ENCODE measurements around the gene ABHD5. TPM values are rescaled to one million over a fixed set of nuclear protein-coding genes. Genes with fewer than 3 reads are reported as not detected.

ABHD5 gene
- polyA plus RNA-seq, 1 of the 3 experiments (the other 2 are of a cell fraction), result 10.4 TPM

- TF ChIP-seq NFIC (IDR thresholded peaks at IDR 0.05; ENCODE audit: borderline replicate concordance) (no peak; the same call in 1 of the 2 replicates), YY1 (IDR thresholded peaks at IDR 0.05; ENCODE audit: low read depth) (no peak), EP300 (IDR thresholded peaks at IDR 0.05; ENCODE audit: borderline replicate concordance in 1 of 2, low read depth in 1 of 2, low read length in 1 of 2) (peak in 1 of 2 experiments; percentile 92; a peak in 2 of 4 replicates), TEAD4 (IDR thresholded peaks at IDR 0.05; ENCODE audit: borderline replicate concordance, insufficient read depth) (no peak), ZBTB33 (IDR thresholded peaks at IDR 0.05; ENCODE audit: borderline replicate concordance, low read depth) (no peak), MXI1 (IDR thresholded peaks at IDR 0.05; ENCODE audit: low read depth, low read length) (peak; percentile 34; the same call in 1 of the 2 replicates), GABPA (IDR thresholded peaks at IDR 0.05; ENCODE audit: low read depth) (no peak)
Observed at GRCh38 chr3:43760938-43761337, 70.2 kb downstream of the ABHD5 start (continued).

- no peaks in the 10 kb centered on the region for H4K20me1 ChIP-seq (ENCODE audit: insufficient read depth)
- no peaks in the 10 kb centered on the region for H3K79me2 ChIP-seq (ENCODE audit: insufficient read depth)
- no peaks in the 10 kb centered on the region for H3K27me3 ChIP-seq (ENCODE audit: insufficient read depth)
- no peak overlapping the region for H3K4me2 ChIP-seq
- no peaks in the 10 kb centered on the region for H3K9me2 ChIP-seq
- CTCF ChIA-PET, result interaction anchor here (0.6 to 1.4 kb wide), 2 partner anchors 70 to 93 kb away, joined by 3 read pairs; no protein-coding TSS in a partner anchor
- POLR2A ChIA-PET, result no interaction called here
- no peaks in the 10 kb centered on the region for H3K36me3 ChIP-seq (replicated peaks in 1 of 2; ENCODE audit: control insufficient read depth in 1 of 2, insufficient read depth in 2 of 2, low read length in 1 of 2)
- no peak for DNase-seq
- H3K9ac ChIP-seq, result no peak overlapping the region
- H3K4me3 ChIP-seq (ENCODE audit: low read depth in 2 of 2, low read length in 1 of 2), result no peak overlapping the region
- peaks cover 25 to 51% of the 10 kb centered on the region in 2 experiments for H3K4me1 ChIP-seq (ENCODE audit: control insufficient read depth in 1 of 2, insufficient read depth in 2 of 2, low read depth in 1 of 2, low read length in 1 of 2)
- peak overlapping the region in 1 of 2 experiments; percentile 92; a peak in 1 of 4 replicates for H3K27ac ChIP-seq (ENCODE audit: low read depth in 2 of 2, low read length in 1 of 2)
- no peaks in the 10 kb centered on the region for H3K9me3 ChIP-seq
- WGBS (ENCODE audit: low lambda C conversion rate), result 89% methylated on average over 6 of the region's 6 CpGs
- H2AFZ ChIP-seq (ENCODE audit: low read depth), result no peak overlapping the region
- peaks cover 27% of the 10 kb centered on the region for H3F3A ChIP-seq (replicated peaks; ENCODE audit: insufficient read depth)
- no peak for TF ChIP-seq JUND (IDR thresholded peaks at IDR 0.05)
- no peak for TF ChIP-seq MAX (IDR thresholded peaks at IDR 0.05; ENCODE audit: low read depth)
- TF ChIP-seq GATA2 (CRISPR knock-in tag; IDR thresholded peaks at IDR 0.05), result no peak
- no peak for TF ChIP-seq PBX3 (IDR thresholded peaks at IDR 0.05)
- no peak for TF ChIP-seq CTCF (IDR thresholded peaks at IDR 0.05)
- TF ChIP-seq IRF3 (IDR thresholded peaks at IDR 0.05; ENCODE audit: low read depth, low read length), result no peak
- TF ChIP-seq TAF1 (IDR thresholded peaks at IDR 0.05; ENCODE audit: borderline replicate concordance, low read depth, low read length), result no peak
- no peak for TF ChIP-seq USF1 (IDR thresholded peaks at IDR 0.05; ENCODE audit: borderline replicate concordance, low read depth)
- TF ChIP-seq RCOR1 (IDR thresholded peaks at IDR 0.05; ENCODE audit: low read length), result no peak
- no peak for TF ChIP-seq REST (IDR thresholded peaks at IDR 0.05; ENCODE audit: low read depth, low read length)
- TF ChIP-seq NRF1 (IDR thresholded peaks at IDR 0.05; ENCODE audit: low read depth, low read length), result no peak
- TF ChIP-seq EZH2phosphoT487 (IDR thresholded peaks at IDR 0.05; ENCODE audit: borderline replicate concordance, low read depth), result no peak
- TF ChIP-seq RXRA (IDR thresholded peaks at IDR 0.05; ENCODE audit: borderline replicate concordance, low read depth), result no peak
- no peak for TF ChIP-seq SMC3 (IDR thresholded peaks at IDR 0.05; ENCODE audit: low read depth, low read length)
Observed at GRCh38 chr3:43762451-43762850, 71.7 kb downstream of the ABHD5 start.
